Measurements from ENCODE around the gene LY86. TPM values are rescaled to one million over a fixed set of nuclear protein-coding genes. Genes with fewer than 3 reads are reported as not detected.
A peak's percentile ranks its signal among the peaks of the same experiment; 100 is the strongest.

The LY86 gene
- total RNA-seq, 3 donors from 2014 or later, result 1.2 to 2.8 (median 1.6) TPM

DNA sequence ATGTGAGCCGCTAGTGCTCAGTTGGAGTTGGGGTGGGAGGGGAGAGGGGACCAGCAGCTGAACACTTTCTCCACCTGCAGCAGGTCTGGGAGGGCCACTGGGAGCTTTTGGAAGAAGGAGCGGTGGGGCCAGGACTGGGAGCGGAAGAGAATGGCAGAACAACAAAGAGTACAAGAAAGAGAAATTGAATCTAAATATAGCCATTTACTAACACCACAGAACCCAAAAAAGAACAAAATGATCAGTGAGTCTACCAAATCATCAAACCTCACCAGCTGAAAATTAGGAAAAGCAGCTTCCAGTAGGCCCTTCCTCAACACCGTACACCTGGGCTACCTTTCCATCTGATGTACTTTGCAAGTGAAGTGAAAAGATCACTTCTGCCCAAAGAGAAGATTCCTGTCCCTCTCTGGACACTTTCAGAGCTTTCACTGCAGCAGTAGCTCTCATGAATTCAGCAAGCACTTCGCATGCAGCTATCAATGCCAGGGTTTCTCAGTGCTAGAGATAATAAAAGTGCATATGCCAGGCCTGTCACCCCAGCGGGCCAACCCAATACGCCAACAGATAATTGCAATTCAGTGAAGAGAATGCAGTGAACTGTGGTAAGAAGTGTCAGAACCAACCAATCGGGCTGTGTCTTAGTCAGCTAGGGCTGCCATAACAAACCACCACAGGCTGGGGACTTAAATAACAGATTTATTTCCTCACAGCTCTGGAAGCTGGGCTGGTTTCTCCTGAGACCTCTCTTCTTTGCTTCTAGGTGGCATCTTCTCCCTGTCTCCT is 597 bp downstream of the LY86 start:
- no peaks in the 10 kb centered on the region for H3K36me3 ChIP-seq (ENCODE audit: low read depth)
- intact Hi-C loops (cut with DNase I, micrococcal nuclease), result no loop called here
- no peak for DNase-seq
- peak; percentile 15 for ATAC-seq
- TF ChIP-seq CTCF (IDR thresholded peaks at IDR 0.05), result no peak
- H3K4me3 ChIP-seq, result no peak overlapping the region
- no peaks in the 10 kb centered on the region for H3K4me1 ChIP-seq (ENCODE audit: low read depth)
- no peaks in the 10 kb centered on the region for H3K9me3 ChIP-seq

DNA sequence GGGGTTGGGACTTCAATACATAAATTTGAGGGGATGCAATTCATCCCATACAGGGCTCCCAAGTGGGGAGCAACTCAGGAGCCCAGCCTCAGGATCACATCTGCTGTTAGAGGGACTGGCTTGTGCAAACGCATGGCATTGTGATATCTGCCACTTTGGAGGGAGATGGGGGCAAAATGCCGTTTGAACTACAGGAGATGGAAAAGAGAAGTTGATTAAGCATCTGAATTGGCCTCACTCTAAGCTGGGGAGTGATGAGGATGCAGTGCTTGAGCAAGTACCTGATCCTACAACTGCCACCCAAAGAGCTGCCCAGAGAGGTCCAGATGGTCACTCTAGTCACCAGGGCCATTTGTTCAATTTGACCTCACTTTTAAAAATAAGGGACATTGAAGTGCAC is 2.0 kb downstream of the LY86 start:
- ATAC-seq, result no peak
- Histone ChIP-seq H3K4me1 (ENCODE audit: low read depth) (no peaks in the 10 kb centered on the region), H3K4me3 (no peak overlapping the region), H3K9me3 (no peaks in the 10 kb centered on the region), H3K36me3 (ENCODE audit: low read depth) (no peaks in the 10 kb centered on the region)
- TF ChIP-seq CTCF (IDR thresholded peaks at IDR 0.05), result no peak
- intact Hi-C loops (cut with DNase I, micrococcal nuclease), result no loop called here
- DNase-seq, result no peak

DNA sequence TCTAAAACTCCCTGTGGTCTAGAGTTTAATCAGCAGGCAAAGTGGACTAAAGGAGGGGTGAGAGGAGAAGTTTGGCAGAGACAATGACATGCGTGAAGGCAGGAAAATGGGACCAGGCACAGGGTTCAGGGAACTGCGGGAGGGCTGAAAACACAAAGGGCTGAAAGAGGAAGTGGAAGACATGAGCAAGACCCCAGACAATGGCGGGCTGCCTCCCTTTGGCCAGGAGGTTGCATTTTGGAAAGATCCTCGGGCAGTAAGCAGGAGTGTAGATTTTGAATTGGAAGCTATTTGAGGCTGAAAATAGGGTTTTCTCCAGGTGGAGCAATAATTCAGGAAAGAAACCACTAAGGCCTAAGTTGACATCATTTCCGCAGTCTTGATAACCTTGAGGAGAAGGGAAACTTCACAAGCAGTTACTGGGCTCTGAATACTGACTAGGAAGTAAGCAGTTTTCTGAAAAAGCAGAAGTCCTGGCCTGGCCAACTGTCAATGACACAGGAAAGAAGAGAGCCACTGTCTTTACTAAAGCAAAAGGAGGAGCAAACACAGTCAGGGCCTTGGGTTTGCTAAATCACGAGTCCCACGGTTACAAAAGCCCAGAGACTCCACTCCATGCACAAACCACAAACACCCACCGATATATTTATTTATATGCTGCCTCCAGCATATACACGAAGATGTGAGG is 3.4 kb downstream of the LY86 start:
- no peaks in the 10 kb centered on the region for H3K36me3 ChIP-seq (ENCODE audit: low read depth)
- H3K9me3 ChIP-seq, result no peaks in the 10 kb centered on the region
- ATAC-seq, result peak; percentile 62
- no peak overlapping the region for H3K4me3 ChIP-seq
- intact Hi-C loops (cut with DNase I, micrococcal nuclease), result no loop called here
- no peaks in the 10 kb centered on the region for H3K4me1 ChIP-seq (ENCODE audit: low read depth)
- TF ChIP-seq CTCF (IDR thresholded peaks at IDR 0.05), result no peak
- peak in 1 of 3 donors; percentile 31 for DNase-seq

DNA sequence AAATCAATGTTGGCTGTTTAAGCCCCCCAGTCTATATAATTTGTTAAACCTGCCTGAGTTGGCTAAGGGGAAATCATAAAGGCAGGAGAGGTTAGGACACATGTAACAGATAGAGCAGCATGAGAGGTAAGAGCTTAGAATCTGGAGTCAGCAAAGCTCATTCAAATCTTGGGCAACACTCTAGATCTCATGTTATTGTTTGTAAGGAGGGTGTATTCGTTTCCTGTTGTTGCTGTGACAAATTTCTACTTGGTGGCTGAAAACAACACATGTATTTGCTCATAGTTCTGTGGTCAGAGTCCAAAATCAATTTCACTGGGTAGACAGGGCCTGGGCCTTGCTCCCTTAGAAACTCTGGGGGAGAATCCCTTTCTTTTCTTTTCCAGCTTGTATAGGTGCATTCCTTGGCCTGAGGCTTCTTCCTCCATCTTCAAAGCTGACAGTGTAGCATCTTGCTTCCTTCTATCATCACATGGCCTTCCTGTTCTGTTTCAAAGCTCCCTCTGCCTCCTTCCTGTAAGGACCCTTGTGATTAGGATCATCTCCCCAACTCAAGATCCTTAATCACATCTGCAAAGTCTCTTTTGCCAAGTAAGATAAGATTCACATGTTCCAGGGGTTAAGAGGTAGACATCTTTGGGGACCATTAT is 4.4 kb downstream of the LY86 start:
- Histone ChIP-seq H3K4me1 (ENCODE audit: low read depth) (no peaks in the 10 kb centered on the region), H3K4me3 (no peak overlapping the region), H3K36me3 (ENCODE audit: low read depth) (no peaks in the 10 kb centered on the region), H3K9me3 (no peaks in the 10 kb centered on the region)
- DNase-seq, result no peak
- TF ChIP-seq CTCF (IDR thresholded peaks at IDR 0.05), result no peak
- intact Hi-C loops (cut with DNase I, micrococcal nuclease), result no loop called here
- ATAC-seq, result no peak

GRCh38 chr6:6593867-6594468 is 5.4 kb downstream of the LY86 start:
- Histone ChIP-seq H3K4me1 (ENCODE audit: low read depth) (no peaks in the 10 kb centered on the region), H3K36me3 (ENCODE audit: low read depth) (no peaks in the 10 kb centered on the region), H3K4me3 (no peak overlapping the region), H3K9me3 (no peaks in the 10 kb centered on the region)
- intact Hi-C loops (cut with DNase I, micrococcal nuclease), result no loop called here
- ATAC-seq (no peak), DNase-seq (no peak)
- no peak for TF ChIP-seq CTCF (IDR thresholded peaks at IDR 0.05)

All from mucosa of descending colon (tissue), 3 donors.